GM12874 (cell line): ENCODE results near the gene GANAB.

Experiments used
- CTCF ChIP-seq: IDR thresholded peaks from 2 replicates; pipeline ENCODE4 v1.5.1; 2011; ENCODE audit warnings: low read depth, mild to moderate bottlenecking, control low read depth, low read length, moderate library complexity; ENCODE audit not compliant: insufficient read depth

GANAB gene

GRCh38 chr11:62648185-62648966 lies 2.0 kb upstream of the GANAB start:
- no peak for TF ChIP-seq CTCF

GRCh38 chr11:62647609-62648005 lies 1.2 kb upstream of the GANAB start:
- TF ChIP-seq CTCF, result no peak

GRCh38 chr11:62646825-62647608 lies 604 bp upstream of the GANAB start:
- no peak for TF ChIP-seq CTCF

GRCh38 chr11:62645671-62645945 lies 805 bp downstream of the GANAB start:
- no peak for TF ChIP-seq CTCF

- TF ChIP-seq CTCF, result no peak
Observed at GRCh38 chr11:62644220-62644619, 2.2 kb downstream of the GANAB start.

- TF ChIP-seq CTCF, result no peak
Observed at GRCh38 chr11:62632492-62632891, 13.9 kb downstream of the GANAB start.

- 0 out of 2 replicates have a peak, but pooled peaks have one; percentile 4 for TF ChIP-seq CTCF
Observed at GRCh38 chr11:62627713-62628112, 18.7 kb downstream of the GANAB start.
